Breast epithelium (tissue), 4 donors: Measurements from ENCODE around the gene SAMD11. TPM values are rescaled to one million over a fixed set of nuclear protein-coding genes. Genes with fewer than 3 reads are reported as not detected.

Experiments
- DNase-seq, 2 donors: peaks; one replicate each; pipeline ENCODE4 v3.0.0-alpha.2; 2019; ENCODE audit warnings: low spot score in 2 of 2
- H3K27ac ChIP-seq, 2 donors: fragments of 200-600 bp; sonication (generic) in 1 of 2; one replicate each; pipeline ENCODE4 v1.5.1; 2016 to 2019; ENCODE audit warnings: mild to moderate bottlenecking in 1 of 2
- H3K27me3 ChIP-seq, 2 donors: fragments of 200-600 bp; sonication (generic) in 1 of 2; one replicate each; pipeline versions ENCODE4 v1.5.1 to v1.6.0; 2017 to 2019; ENCODE audit warnings: control low read depth in 1 of 2, mild to moderate bottlenecking in 1 of 2
- H3K36me3 ChIP-seq: fragments of 200-600 bp; one replicate; pipeline ENCODE4 v1.5.1; 2019
- H3K4me1 ChIP-seq, 2 donors: fragments of 200-600 bp; sonication (generic); one replicate each; pipeline ENCODE4 v1.5.1; 2016 to 2019; ENCODE audit warnings: control low read depth in 1 of 2
- H3K4me3 ChIP-seq, 3 donors: fragments of 200-600 bp; sonication (generic); 1 replicate in 2 of 3; 2 replicates in 1 of 3; pipeline ENCODE4 v1.5.1; 2016 to 2019; ENCODE audit warnings: mild to moderate bottlenecking in 3 of 3, moderate library complexity in 2 of 3
- H3K9me3 ChIP-seq, 2 donors: fragments of 200-600 bp; sonication (generic) in 1 of 2; one replicate each; pipeline ENCODE4 v1.5.1; 2016 to 2019; ENCODE audit warnings: control low read depth in 1 of 2
- CTCF ChIP-seq, 3 donors: fragments of 450-650 bp; IDR thresholded peaks; one replicate each; pipeline ENCODE4 v1.5.1; 2016 to 2017; ENCODE audit warnings: antibody characterized with exemption in 3 of 3, mild to moderate bottlenecking in 3 of 3, moderate library complexity in 3 of 3
- POLR2A ChIP-seq: fragments of 450-650 bp; IDR thresholded peaks from one replicate; pipeline ENCODE4 v1.6.1; 2016; ENCODE audit warnings: antibody characterized with exemption, mild to moderate bottlenecking, moderate library complexity
- POLR2AphosphoS5 ChIP-seq, 3 donors: sonication (generic); formaldehyde crosslinking; IDR thresholded peaks; one replicate each; pipeline ENCODE4 v1.6.1; 2017; ENCODE audit warnings: antibody characterized with exemption in 3 of 3
- intact Hi-C: fragments of 100-400 bp; cut with DNase I; formaldehyde crosslinking; loops from one replicate; pipeline ENCODE4 v1.15.1; 2023; ENCODE audit warnings: low total_unique reads
- total RNA-seq, 3 donors: library from RNA; depleted of rRNA; stranded (reverse); fragments of >200 nt; gene quantifications; one replicate each; pipeline ENCODE4 v1.1.0, GENCODE V29; 2016

SAMD11 gene
- total RNA-seq, 3 donors from 2014 or later, result 0.16 to 23.0 (median 2.9) TPM

DNA sequence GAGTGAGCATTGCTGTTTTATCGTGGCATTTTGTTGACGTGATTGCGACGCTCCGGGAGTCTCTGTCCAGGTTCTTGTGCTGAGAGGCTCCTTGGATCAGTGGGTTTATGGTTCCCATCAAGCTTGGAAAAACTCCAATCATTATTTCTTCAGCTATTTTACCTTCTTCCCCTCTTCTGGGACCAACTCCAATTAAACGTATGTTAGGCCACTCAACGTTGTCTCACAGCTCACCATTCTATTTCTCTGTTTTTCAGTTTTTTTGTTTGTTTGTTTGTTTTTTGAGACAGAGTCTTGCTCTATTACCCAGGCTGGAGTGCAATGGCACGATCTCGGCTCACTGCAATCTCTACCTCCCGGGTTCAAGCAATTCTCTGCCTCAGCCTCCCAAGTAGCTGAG is 68.2 kb downstream of the SAMD11 start:
- Histone ChIP-seq H3K27me3 (no peaks in the 10 kb centered on the region), H3K4me1 (no peaks in the 10 kb centered on the region), H3K27ac (no peak overlapping the region), H3K9me3 (peaks cover 6 to 8% of the 10 kb centered on the region in 2 donors), H3K4me3 (no peak overlapping the region), H3K36me3 (no peaks in the 10 kb centered on the region)
- TF ChIP-seq CTCF (IDR thresholded peaks at IDR 0.05) (no peak), POLR2A (no peak), POLR2AphosphoS5 (IDR thresholded peaks at IDR 0.05) (no peak)
- DNase-seq, result no peak
- intact Hi-C loops, result no loop called here

- no peak overlapping the region for H3K4me3 ChIP-seq
- H3K9me3 ChIP-seq, result peaks cover 6 to 8% of the 10 kb centered on the region in 2 donors
- H3K36me3 ChIP-seq, result no peaks in the 10 kb centered on the region
- H3K27me3 ChIP-seq, result no peaks in the 10 kb centered on the region
- intact Hi-C loops, result no loop called here
- H3K4me1 ChIP-seq, result no peaks in the 10 kb centered on the region
- no peak for DNase-seq
- TF ChIP-seq CTCF (IDR thresholded peaks at IDR 0.05), result no peak
- no peak overlapping the region for H3K27ac ChIP-seq
These were observed 68.6 kb downstream of the SAMD11 start for GRCh38 chr1:992362-992761.

- DNase-seq, result no peak
- no peak overlapping the region for H3K27ac ChIP-seq
- H3K36me3 ChIP-seq, result no peaks in the 10 kb centered on the region
- no peak for TF ChIP-seq POLR2A
- TF ChIP-seq CTCF (IDR thresholded peaks at IDR 0.05), result no peak
- no peak for TF ChIP-seq POLR2AphosphoS5 (IDR thresholded peaks at IDR 0.05)
- H3K4me3 ChIP-seq, result no peak overlapping the region
- peaks cover 0 to 4% of the 10 kb centered on the region in 2 donors for H3K27me3 ChIP-seq
- intact Hi-C loops, result no loop called here
- no peaks in the 10 kb centered on the region for H3K4me1 ChIP-seq
- peaks cover 6 to 8% of the 10 kb centered on the region in 2 donors for H3K9me3 ChIP-seq
These were observed 69.8 kb downstream of the SAMD11 start for GRCh38 chr1:993379-993995.

Other genes starting within 250 kb of the SAMD11 start
- gene OR4F16, start 237.3 kb upstream of the SAMD11 start, total RNA-seq, result under 1 TPM in 1 of 3 donors, not detected in 2; 0.88 TPM
- gene NOC2L, start 35.3 kb downstream of the SAMD11 start, total RNA-seq, result 10 to 100 TPM; 36.2 to 38.7 (median 38.2) TPM
- 10 to 100 TPM in 1 of 3 donors, 1 to 10 TPM in 2; 5.4 to 18.0 (median 10.0) TPM for gene KLHL17, start 36.7 kb downstream of the SAMD11 start, total RNA-seq
- gene PLEKHN1, start 42.6 kb downstream of the SAMD11 start, total RNA-seq, result 1 to 10 TPM in 2 of 3 donors, under 1 TPM in 1; 0.16 to 2.8 (median 1.6) TPM
- 1 to 10 TPM in 1 of 3 donors, under 1 TPM in 1, not detected in 1; 0.33 to 1.9 TPM for gene PERM1, start 58.2 kb downstream of the SAMD11 start, total RNA-seq
- 10 to 100 TPM in 2 of 3 donors, 1 to 10 TPM in 1; 8.3 to 36.4 (median 34.2) TPM for gene HES4, start 76.2 kb downstream of the SAMD11 start, total RNA-seq
- 10 to 100 TPM; 15.5 to 31.5 (median 18.0) TPM for gene ISG15, start 89.6 kb downstream of the SAMD11 start, total RNA-seq
- 10 to 100 TPM in 2 of 3 donors, 1 to 10 TPM in 1; 9.1 to 37.0 (median 30.5) TPM for gene AGRN, start 96.2 kb downstream of the SAMD11 start, total RNA-seq
- gene RNF223, start 150.4 kb downstream of the SAMD11 start, total RNA-seq, result 1 to 10 TPM in 1 of 3 donors, under 1 TPM in 1, not detected in 1; 0.33 to 2.8 TPM
- gene C1orf159, start 192.2 kb downstream of the SAMD11 start, total RNA-seq, result 10 to 100 TPM in 2 of 3 donors, 1 to 10 TPM in 1; 6.9 to 24.0 (median 12.5) TPM
- under 1 TPM; 0.15 to 0.33 (median 0.16) TPM for gene TTLL10, start 250.0 kb downstream of the SAMD11 start, total RNA-seq